Keratinocyte (primary cell): Measurements from ENCODE around the gene LY9. TPM values are rescaled to one million over a fixed set of nuclear protein-coding genes. Genes with fewer than 3 reads are reported as not detected.

Experiments
- DNase-seq: peaks from one replicate; pipeline ENCODE4 v3.0.0-alpha.2; 2011; ENCODE audit warnings: low read depth, missing footprints, low spot score
- FAIRE-seq: peaks from 2 replicates; lab custom pipeline; 2011; peaks lifted over from hg19 to GRCh38; lab: Jason Lieb, UNC
- H2AFZ ChIP-seq: 2 replicates; pipeline ENCODE4 v1.6.0; 2012; ENCODE audit warnings: low read length, control low read depth, inconsistent platforms; ENCODE audit not compliant: control insufficient read depth
- H3K27ac ChIP-seq: 2 replicates; pipeline ENCODE4 v1.5.1; 2011; ENCODE audit warnings: low read length; ENCODE audit not compliant: control insufficient read depth, insufficient read depth
- H3K27me3 ChIP-seq: 3 replicates; pipeline ENCODE4 v1.6.0; 2011; ENCODE audit warnings: low read length; ENCODE audit not compliant: control insufficient read depth, insufficient read depth; ENCODE audit errors: extremely low read depth
- H3K36me3 ChIP-seq, 2 experiments: 2 replicates in 1 of 2; 3 replicates in 1 of 2; pipeline ENCODE4 v1.5.1; 2011; ENCODE audit warnings: low read length in 2 of 2, mild to moderate bottlenecking in 1 of 2; ENCODE audit not compliant: control insufficient read depth in 2 of 2, insufficient read depth in 2 of 2; ENCODE audit errors: extremely low read depth in 1 of 2
- H3K4me1 ChIP-seq: 3 replicates; pipeline ENCODE4 v1.5.1; 2011; ENCODE audit warnings: low read length; ENCODE audit not compliant: control insufficient read depth, insufficient read depth; ENCODE audit errors: extremely low read depth
- H3K4me2 ChIP-seq: 3 replicates; pipeline ENCODE4 v1.6.0; 2011; ENCODE audit warnings: low read depth, low read length; ENCODE audit not compliant: control insufficient read depth, insufficient read depth; ENCODE audit errors: extremely low read depth
- H3K4me3 ChIP-seq, 3 experiments: fragments of 200-600 bp in 1 of 3; sonication (generic) in 1 of 3; 2 replicates in 2 of 3; 3 replicates in 1 of 3; pipeline ENCODE4 v1.5.1; 2011 to 2016; ENCODE audit warnings: low read length in 3 of 3, mild to moderate bottlenecking in 3 of 3, control low read depth in 2 of 3, inconsistent platforms in 1 of 3, low read depth in 1 of 3, mixed read lengths in 1 of 3, mixed run types in 1 of 3, moderate library complexity in 1 of 3; ENCODE audit not compliant: control insufficient read depth in 2 of 3, insufficient read depth in 2 of 3; ENCODE audit errors: extremely low read depth in 1 of 3
- H3K79me2 ChIP-seq: 2 replicates; pipeline ENCODE4 v1.6.0; 2012; ENCODE audit warnings: low read length; ENCODE audit not compliant: control insufficient read depth, insufficient read depth
- H3K9ac ChIP-seq: 3 replicates; pipeline ENCODE4 v1.6.0; 2011; ENCODE audit warnings: low read length; ENCODE audit not compliant: control insufficient read depth, insufficient read depth; ENCODE audit errors: extremely low read depth
- H3K9me1 ChIP-seq: 3 replicates; pipeline ENCODE4 v1.6.0; 2011; ENCODE audit warnings: low read length; ENCODE audit not compliant: control insufficient read depth, insufficient read depth; ENCODE audit errors: extremely low read depth
- H3K9me3 ChIP-seq: 2 replicates; pipeline ENCODE4 v1.5.1; 2012; ENCODE audit warnings: low read depth, low read length; ENCODE audit not compliant: control insufficient read depth
- H4K20me1 ChIP-seq: 3 replicates; pipeline ENCODE4 v1.6.0; 2011; ENCODE audit warnings: low read length; ENCODE audit not compliant: control insufficient read depth, insufficient read depth; ENCODE audit errors: extremely low read depth
- EZH2 ChIP-seq: IDR thresholded peaks from one replicate; pipeline ENCODE4 v1.6.1; 2012; ENCODE audit warnings: inconsistent platforms, mild to moderate bottlenecking, low read length, moderate library complexity
- dilution Hi-C: fragments of 300-500 bp; cut with MboI; formaldehyde crosslinking; loops from one replicate; pipeline ENCODE4 v1.7.0; 2020; ENCODE audit warnings: low sequenced_read_pairs; ENCODE audit not compliant: extremely low pct_ligation_motif_present
- polyA plus RNA-seq, 5 experiments: library from polyadenylated mRNA; depleted of rRNA in 3 of 5; stranded (reverse) in 3 of 5; stranded (forward) in 1 of 5; unstranded in 1 of 5; fragments of >200 nt; gene quantifications; 1 replicate in 1 of 5; 2 replicates in 3 of 5; 3 replicates in 1 of 5; pipeline versions ENCODE4 v1.2.1 to v1.2.3, GENCODE V29; 2011 to 2012; ENCODE audit warnings: missing spikeins in 2 of 5, low read depth in 1 of 5, low replicate concordance in 1 of 5
- TF ChIP-seq, protein P1 (sequence below), 3 experiments: IDR thresholded peaks in 1 of 3; conservative IDR thresholded peaks in 1 of 3; optimal IDR thresholded peaks in 1 of 3; 2 replicates in 2 of 3; 3 replicates in 1 of 3; pipeline versions ENCODE3 to v1.5.1; 2011; ENCODE audit warnings: low read length in 3 of 3, mild to moderate bottlenecking in 3 of 3, moderate library complexity in 2 of 3, control low read depth in 1 of 3, inconsistent platforms in 1 of 3; ENCODE audit not compliant: insufficient read depth in 2 of 3; ENCODE audit errors: extremely low read depth in 1 of 3

Gene LY9
- polyA plus RNA-seq, 1 donor (not counting 4 experiments of a cell fraction or from before 2014, with no cell fraction given): not detected

DNA sequence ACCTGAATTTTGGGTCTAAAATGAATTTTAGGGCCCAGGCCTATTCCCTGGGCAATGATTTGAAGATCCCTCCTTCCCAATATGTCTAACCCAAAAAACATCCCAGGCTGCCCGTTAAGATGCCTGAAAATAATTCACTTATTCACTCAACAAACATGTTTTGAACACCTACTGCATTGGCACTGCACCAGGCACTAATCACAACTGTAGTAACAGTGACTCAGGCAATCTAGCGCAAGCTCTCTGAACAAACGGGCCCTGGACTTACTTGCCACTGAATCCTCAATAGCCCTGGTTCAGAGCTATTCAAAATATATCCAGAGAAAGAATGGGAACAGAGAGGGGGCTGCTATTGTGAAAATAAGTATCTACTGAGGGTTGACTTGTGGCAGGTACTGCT lies 62.5 kb downstream of the LY9 start:
- dilution Hi-C loops: no loop called here
- DNase-seq (no peak), FAIRE-seq (no peak)
- Histone ChIP-seq H3K79me2 (no peaks in the 10 kb centered on the region), H3K36me3 (no peaks in the 10 kb centered on the region), H3K27ac (no peak overlapping the region), H4K20me1 (no peaks in the 10 kb centered on the region), H3K4me1 (peaks cover 2% of the 10 kb centered on the region), H3K4me2 (no peak overlapping the region), H2AFZ (no peak overlapping the region), H3K9me3 (no peaks in the 10 kb centered on the region), H3K9ac (no peak overlapping the region), H3K27me3 (peaks cover 3% of the 10 kb centered on the region), H3K9me1 (no peaks in the 10 kb centered on the region), H3K4me3 (no peak overlapping the region)
- TF ChIP-seq, protein P1, sequence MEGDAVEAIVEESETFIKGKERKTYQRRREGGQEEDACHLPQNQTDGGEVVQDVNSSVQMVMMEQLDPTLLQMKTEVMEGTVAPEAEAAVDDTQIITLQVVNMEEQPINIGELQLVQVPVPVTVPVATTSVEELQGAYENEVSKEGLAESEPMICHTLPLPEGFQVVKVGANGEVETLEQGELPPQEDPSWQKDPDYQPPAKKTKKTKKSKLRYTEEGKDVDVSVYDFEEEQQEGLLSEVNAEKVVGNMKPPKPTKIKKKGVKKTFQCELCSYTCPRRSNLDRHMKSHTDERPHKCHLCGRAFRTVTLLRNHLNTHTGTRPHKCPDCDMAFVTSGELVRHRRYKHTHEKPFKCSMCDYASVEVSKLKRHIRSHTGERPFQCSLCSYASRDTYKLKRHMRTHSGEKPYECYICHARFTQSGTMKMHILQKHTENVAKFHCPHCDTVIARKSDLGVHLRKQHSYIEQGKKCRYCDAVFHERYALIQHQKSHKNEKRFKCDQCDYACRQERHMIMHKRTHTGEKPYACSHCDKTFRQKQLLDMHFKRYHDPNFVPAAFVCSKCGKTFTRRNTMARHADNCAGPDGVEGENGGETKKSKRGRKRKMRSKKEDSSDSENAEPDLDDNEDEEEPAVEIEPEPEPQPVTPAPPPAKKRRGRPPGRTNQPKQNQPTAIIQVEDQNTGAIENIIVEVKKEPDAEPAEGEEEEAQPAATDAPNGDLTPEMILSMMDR (optimal IDR thresholded peaks at IDR 0.05 in 1 of 3, IDR thresholded peaks at IDR 0.05 in 1 of 3, conservative IDR thresholded peaks at IDR 0.05 in 1 of 3; ENCODE audit: extremely low read depth in 1 of 3, insufficient read depth in 2 of 3, low read length in 3 of 3): no peak
- TF ChIP-seq EZH2: no peak

DNA sequence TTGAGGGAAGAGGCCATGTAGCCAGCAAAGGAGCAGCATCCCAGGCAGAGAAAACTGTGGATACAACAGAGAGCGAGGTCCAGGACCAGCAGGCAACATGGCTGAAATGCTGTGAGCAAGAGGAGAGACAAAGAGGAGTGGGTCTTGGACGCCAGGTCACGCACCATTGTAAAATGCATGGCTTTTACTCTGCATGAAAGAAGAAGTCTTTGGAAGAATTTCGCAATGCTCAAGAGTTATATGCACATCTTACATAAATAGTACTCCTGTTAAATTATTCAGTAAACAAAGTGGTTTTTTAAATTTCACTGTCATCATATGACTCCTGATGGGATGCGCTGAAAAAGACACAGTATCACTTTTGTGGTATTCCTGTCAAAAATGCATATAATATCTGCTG lies 63.2 kb downstream of the LY9 start:
- DNase-seq (no peak), FAIRE-seq (no peak)
- TF ChIP-seq EZH2: no peak
- TF ChIP-seq, protein P1 (optimal IDR thresholded peaks at IDR 0.05 in 1 of 3, IDR thresholded peaks at IDR 0.05 in 1 of 3, conservative IDR thresholded peaks at IDR 0.05 in 1 of 3; ENCODE audit: extremely low read depth in 1 of 3, insufficient read depth in 2 of 3, low read length in 3 of 3): no peak
- H2AFZ ChIP-seq: no peak overlapping the region
- H3K9me3 ChIP-seq: no peaks in the 10 kb centered on the region
- no peaks in the 10 kb centered on the region for H3K36me3 ChIP-seq
- no peaks in the 10 kb centered on the region for H3K9me1 ChIP-seq
- peaks cover 3% of the 10 kb centered on the region for H3K27me3 ChIP-seq
- H3K27ac ChIP-seq: no peak overlapping the region
- H4K20me1 ChIP-seq: no peaks in the 10 kb centered on the region
- H3K9ac ChIP-seq: no peak overlapping the region
- H3K4me2 ChIP-seq: no peak overlapping the region
- H3K4me1 ChIP-seq: no peaks in the 10 kb centered on the region
- H3K4me3 ChIP-seq: no peak overlapping the region
- no peaks in the 10 kb centered on the region for H3K79me2 ChIP-seq
- dilution Hi-C loops: no loop called here
